ENCODE results near the gene TOE1. TPM values are rescaled to one million over a fixed set of nuclear protein-coding genes. Genes with fewer than 3 reads are reported as not detected.

Gene TOE1
- total RNA-seq, 4 donors from 2014 or later, result 2.9 to 9.4 (median 5.3) TPM

GRCh38 chr1:45329445-45329844, 10.5 kb upstream of the TOE1 start:
- intact Hi-C loops (cut with DNase I; ENCODE audit: low total_unique reads), result no loop called here
- H3K27me3 ChIP-seq, result no peaks in the 10 kb centered on the region
- peaks cover 5 to 23% of the 10 kb centered on the region in 2 donors for H3K4me1 ChIP-seq
- H3K9me3 ChIP-seq, result no peaks in the 10 kb centered on the region
- no peak overlapping the region for H3K27ac ChIP-seq
- H3K36me3 ChIP-seq, result peaks cover 0 to 42% of the 10 kb centered on the region in 2 donors
- ATAC-seq, result no peak
- in situ Hi-C loops (cut with MboI; ENCODE audit: low sequenced_read_pairs in 4 of 4), result no loop called here
- TF ChIP-seq POLR2A (IDR thresholded peaks at IDR 0.05), result no peak
- TF ChIP-seq, protein P1, sequence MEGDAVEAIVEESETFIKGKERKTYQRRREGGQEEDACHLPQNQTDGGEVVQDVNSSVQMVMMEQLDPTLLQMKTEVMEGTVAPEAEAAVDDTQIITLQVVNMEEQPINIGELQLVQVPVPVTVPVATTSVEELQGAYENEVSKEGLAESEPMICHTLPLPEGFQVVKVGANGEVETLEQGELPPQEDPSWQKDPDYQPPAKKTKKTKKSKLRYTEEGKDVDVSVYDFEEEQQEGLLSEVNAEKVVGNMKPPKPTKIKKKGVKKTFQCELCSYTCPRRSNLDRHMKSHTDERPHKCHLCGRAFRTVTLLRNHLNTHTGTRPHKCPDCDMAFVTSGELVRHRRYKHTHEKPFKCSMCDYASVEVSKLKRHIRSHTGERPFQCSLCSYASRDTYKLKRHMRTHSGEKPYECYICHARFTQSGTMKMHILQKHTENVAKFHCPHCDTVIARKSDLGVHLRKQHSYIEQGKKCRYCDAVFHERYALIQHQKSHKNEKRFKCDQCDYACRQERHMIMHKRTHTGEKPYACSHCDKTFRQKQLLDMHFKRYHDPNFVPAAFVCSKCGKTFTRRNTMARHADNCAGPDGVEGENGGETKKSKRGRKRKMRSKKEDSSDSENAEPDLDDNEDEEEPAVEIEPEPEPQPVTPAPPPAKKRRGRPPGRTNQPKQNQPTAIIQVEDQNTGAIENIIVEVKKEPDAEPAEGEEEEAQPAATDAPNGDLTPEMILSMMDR (IDR thresholded peaks at IDR 0.05 in 4 of 5, conservative IDR thresholded peaks at IDR 0.05 in 1 of 5), result no peak
- no peak overlapping the region for H3K4me3 ChIP-seq
- DNase-seq, result no peak

GRCh38 chr1:45331436-45332345, 8.3 kb upstream of the TOE1 start:
- Histone ChIP-seq H3K27ac (no peak overlapping the region), H3K9me3 (no peaks in the 10 kb centered on the region), H3K4me3 (no peak overlapping the region), H3K36me3 (peaks cover 0 to 42% of the 10 kb centered on the region in 2 donors), H3K27me3 (no peaks in the 10 kb centered on the region), H3K4me1 (peaks cover 5 to 18% of the 10 kb centered on the region in 2 donors)
- ATAC-seq (no peak), DNase-seq (no peak)
- in situ Hi-C loops (cut with MboI; ENCODE audit: low sequenced_read_pairs in 4 of 4), result no loop called here
- intact Hi-C loops (cut with DNase I; ENCODE audit: low total_unique reads), result no loop called here
- TF ChIP-seq POLR2A (IDR thresholded peaks at IDR 0.05), result no peak
- TF ChIP-seq, protein P1 (IDR thresholded peaks at IDR 0.05 in 4 of 5, conservative IDR thresholded peaks at IDR 0.05 in 1 of 5), result no peak

- H3K36me3 ChIP-seq, result peaks cover 0 to 42% of the 10 kb centered on the region in 2 donors
- ATAC-seq (no peak), DNase-seq (no peak)
- no peak overlapping the region for H3K27ac ChIP-seq
- in situ Hi-C loops (cut with MboI; ENCODE audit: low sequenced_read_pairs in 4 of 4), result no loop called here
- no peak for TF ChIP-seq POLR2A (IDR thresholded peaks at IDR 0.05)
- TF ChIP-seq, protein P1 (IDR thresholded peaks at IDR 0.05 in 4 of 5, conservative IDR thresholded peaks at IDR 0.05 in 1 of 5), result no peak
- H3K9me3 ChIP-seq, result no peaks in the 10 kb centered on the region
- H3K27me3 ChIP-seq, result no peaks in the 10 kb centered on the region
- H3K4me3 ChIP-seq, result no peak overlapping the region
- peaks cover 1 to 11% of the 10 kb centered on the region in 2 donors for H3K4me1 ChIP-seq
- intact Hi-C loops (cut with DNase I; ENCODE audit: low total_unique reads), result no loop called here
Observed at GRCh38 chr1:45332346-45332720, 7.6 kb upstream of the TOE1 start.

DNA sequence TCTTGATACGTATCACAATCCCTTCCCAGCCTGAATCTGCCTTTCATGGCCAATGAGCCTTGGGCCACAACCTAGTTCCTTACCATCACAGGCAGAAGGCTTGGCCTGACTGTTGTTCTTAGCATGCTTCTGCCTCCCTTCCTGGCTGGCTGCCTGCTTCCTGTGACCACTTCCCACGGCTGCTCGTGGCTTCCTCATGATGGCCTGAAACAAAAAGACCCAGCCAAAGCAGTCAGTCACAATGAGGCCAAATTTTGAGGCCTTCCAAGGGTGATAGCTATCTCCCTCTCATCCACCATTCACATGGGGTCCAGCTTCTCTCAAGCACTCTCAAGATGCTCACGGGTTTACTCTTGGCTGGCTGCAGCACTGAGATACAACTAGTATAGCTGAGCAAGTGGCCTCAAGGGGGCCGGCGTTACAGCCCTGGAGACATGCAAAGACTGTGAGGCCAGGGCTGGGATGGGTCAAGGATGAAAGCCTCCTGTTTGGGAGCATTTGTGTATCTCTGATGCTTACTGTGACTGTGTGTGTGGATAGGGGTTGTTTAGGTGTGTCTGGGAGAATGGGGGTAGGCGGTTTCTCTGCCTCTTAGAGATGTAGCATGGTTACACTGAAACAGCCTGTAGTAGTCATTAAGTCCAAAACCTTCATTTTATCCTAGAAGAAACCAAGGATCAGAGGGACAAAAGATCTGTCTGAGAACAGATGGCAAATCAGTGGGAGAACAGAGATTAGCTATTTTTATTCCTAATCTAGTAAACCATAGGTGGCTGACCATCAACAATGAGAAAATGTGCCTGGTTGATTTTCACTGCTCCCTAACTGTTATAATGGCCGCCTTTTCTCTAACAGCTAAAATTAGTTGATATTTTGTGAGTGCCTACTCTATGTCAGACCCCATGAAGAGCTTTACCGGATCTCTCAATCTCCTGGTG, 5.4 kb upstream of the TOE1 start:
- intact Hi-C loops (cut with DNase I; ENCODE audit: low total_unique reads) (no loop called here), in situ Hi-C loops (cut with MboI; ENCODE audit: low sequenced_read_pairs in 4 of 4) (no loop called here)
- H3K36me3 ChIP-seq, result peaks cover 0 to 42% of the 10 kb centered on the region in 2 donors
- no peak for TF ChIP-seq POLR2A (IDR thresholded peaks at IDR 0.05)
- TF ChIP-seq, protein P1 (IDR thresholded peaks at IDR 0.05 in 4 of 5, conservative IDR thresholded peaks at IDR 0.05 in 1 of 5), result no peak
- DNase-seq, result no peak
- H3K9me3 ChIP-seq, result no peaks in the 10 kb centered on the region
- H3K27ac ChIP-seq, result peak overlapping the region in 1 of 4 donors; percentile 18
- H3K27me3 ChIP-seq, result no peaks in the 10 kb centered on the region
- no peak for ATAC-seq
- peaks cover 6 to 8% of the 10 kb centered on the region in 2 donors for H3K4me1 ChIP-seq
- no peak overlapping the region for H3K4me3 ChIP-seq

All from gastrocnemius medialis (tissue), 4 donors.